ENCODE data around the gene RNF133. TPM values are rescaled to one million over a fixed set of nuclear protein-coding genes. Genes with fewer than 3 reads are reported as not detected.

The RNF133 gene
- total and polyA plus RNA-seq, 2 experiments from 2014 or later = 0.80 TPM; not detected in 1

- Histone ChIP-seq H3K4me1 (ENCODE audit: low read depth) (peaks cover 16% of the 10 kb centered on the region), H3K36me3 (no peaks in the 10 kb centered on the region)
- no peak for DNase-seq (ENCODE audit: low read depth in 1 of 2, low spot score in 1 of 2)
Observed at GRCh38 chr7:122727759-122728158, 28.8 kb upstream of the RNF133 start.

GRCh38 chr7:122727354-122727753 lies 28.4 kb upstream of the RNF133 start:
- no peak overlapping the region for H3K4me3 ChIP-seq
- no peak for DNase-seq (ENCODE audit: low read depth in 1 of 2, low spot score in 1 of 2)
- no peaks in the 10 kb centered on the region for H3K27me3 ChIP-seq
- no peaks in the 10 kb centered on the region for H3K36me3 ChIP-seq
- TF ChIP-seq CTCF (IDR thresholded peaks at IDR 0.05; ENCODE audit: low read depth, low read length) = no peak
- peak overlapping the region; percentile 4 for H3K27ac ChIP-seq
- H3K4me1 ChIP-seq (ENCODE audit: low read depth) = peaks cover 16% of the 10 kb centered on the region
- H3K9me3 ChIP-seq (ENCODE audit: low read depth) = no peaks in the 10 kb centered on the region

More at GRCh38 chr7:122727759-122728158, 28.8 kb upstream of the RNF133 start:
- H3K4me3 ChIP-seq = no peak overlapping the region
- H3K27me3 ChIP-seq = no peaks in the 10 kb centered on the region
- no peak overlapping the region for H3K27ac ChIP-seq
- H3K9me3 ChIP-seq (ENCODE audit: low read depth) = no peaks in the 10 kb centered on the region
- TF ChIP-seq CTCF (IDR thresholded peaks at IDR 0.05; ENCODE audit: low read depth, low read length) = no peak

GRCh38 chr7:122726881-122727280 lies 28.0 kb upstream of the RNF133 start:
- H3K27ac ChIP-seq = peak overlapping the region; percentile 4
- H3K27me3 ChIP-seq = no peaks in the 10 kb centered on the region
- H3K36me3 ChIP-seq = no peaks in the 10 kb centered on the region
- no peak overlapping the region for H3K4me3 ChIP-seq
- H3K9me3 ChIP-seq (ENCODE audit: low read depth) = no peaks in the 10 kb centered on the region
- peaks cover 16% of the 10 kb centered on the region for H3K4me1 ChIP-seq (ENCODE audit: low read depth)
- no peak for TF ChIP-seq CTCF (IDR thresholded peaks at IDR 0.05; ENCODE audit: low read depth, low read length)
- peak in 1 of 2 donors; percentile 1 for DNase-seq (ENCODE audit: low read depth in 1 of 2, low spot score in 1 of 2)

GRCh38 chr7:122724366-122724765 lies 25.4 kb upstream of the RNF133 start:
- Histone ChIP-seq H3K9me3 (ENCODE audit: low read depth) (no peaks in the 10 kb centered on the region), H3K4me3 (no peak overlapping the region), H3K27ac (no peak overlapping the region), H3K27me3 (no peaks in the 10 kb centered on the region), H3K4me1 (ENCODE audit: low read depth) (peaks cover 16% of the 10 kb centered on the region), H3K36me3 (no peaks in the 10 kb centered on the region)
- DNase-seq (ENCODE audit: low read depth in 1 of 2, low spot score in 1 of 2) = no peak
- TF ChIP-seq CTCF (IDR thresholded peaks at IDR 0.05; ENCODE audit: low read depth, low read length) = no peak

GRCh38 chr7:122719010-122719578 lies 20.2 kb upstream of the RNF133 start:
- Histone ChIP-seq H3K27me3 (no peaks in the 10 kb centered on the region), H3K4me1 (ENCODE audit: low read depth) (no peaks in the 10 kb centered on the region), H3K4me3 (no peak overlapping the region), H3K36me3 (no peaks in the 10 kb centered on the region), H3K27ac (no peak overlapping the region), H3K9me3 (ENCODE audit: low read depth) (no peaks in the 10 kb centered on the region)
- DNase-seq (ENCODE audit: low read depth in 1 of 2, low spot score in 1 of 2) = no peak
- TF ChIP-seq CTCF (IDR thresholded peaks at IDR 0.05; ENCODE audit: low read depth, low read length) = no peak
